ENCODE data around the gene BEND4. TPM values are rescaled to one million over a fixed set of nuclear protein-coding genes. Genes with fewer than 3 reads are reported as not detected.

BEND4 gene
- total and polyA plus RNA-seq, 12 donors = under 0.01 to 1.6 (median 0.06) TPM; not detected in 4

DNA sequence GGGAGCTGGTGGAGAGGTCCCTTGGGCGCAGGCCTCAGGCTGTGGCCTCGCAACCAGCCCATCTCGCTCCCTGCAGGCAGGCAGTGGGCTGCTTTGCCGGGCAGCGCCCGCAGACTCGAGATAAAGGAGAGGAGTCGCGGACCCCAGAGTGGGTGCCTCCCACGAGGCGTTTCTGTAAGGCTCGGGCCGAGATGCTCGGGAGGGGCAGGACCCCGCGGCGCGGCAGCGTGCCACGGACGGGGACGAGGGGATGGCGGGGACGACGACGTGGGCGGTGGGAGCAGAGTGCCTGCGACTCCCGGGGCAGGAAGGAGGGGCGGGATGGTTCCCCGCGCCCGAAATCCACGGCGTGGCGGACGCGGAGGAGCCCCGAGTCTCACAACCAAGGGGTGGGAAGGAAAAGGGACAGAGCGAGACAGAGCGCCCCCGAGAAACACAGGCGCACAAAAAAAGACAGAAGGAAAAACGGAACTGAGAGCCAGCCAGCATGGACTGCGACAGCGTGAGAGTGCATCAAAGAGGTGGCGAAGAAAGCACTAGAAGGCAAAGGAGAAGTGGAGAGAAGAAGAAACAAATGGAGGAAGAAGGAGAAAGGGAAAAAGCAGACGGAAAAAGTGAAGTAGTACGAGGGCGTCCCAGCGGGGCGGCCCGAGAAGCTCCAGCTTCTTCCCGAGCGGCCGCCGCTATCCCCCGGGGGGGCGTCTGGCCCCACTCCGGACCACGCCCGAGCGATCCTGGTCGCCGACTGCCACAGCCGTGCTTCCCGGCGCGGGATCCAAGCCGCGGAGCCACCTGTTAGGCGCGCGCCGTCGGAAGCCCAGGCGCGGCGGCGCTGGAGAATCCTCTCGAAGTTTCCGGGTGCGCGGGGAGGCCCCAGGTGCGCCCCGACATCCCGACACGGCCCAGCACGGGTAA, 1.5 kb downstream of the BEND4 start:
- H3K4me3 ChIP-seq = peak overlapping the region in 2 of 4 donors; percentile 9 to 55
- intact Hi-C loops (cut with DNase I) = no loop called here
- WGBS, 4 donors = 8 to 12% (median 10%) methylated on average over 44 to 89 of the region's 89 CpGs
- no peak overlapping the region for H3K27ac ChIP-seq
- H3K36me3 ChIP-seq (replicated peaks in 1 of 2) = no peaks in the 10 kb centered on the region
- peaks cover 10 to 22% of the 10 kb centered on the region in 2 donors for H3K4me1 ChIP-seq (replicated peaks in 1 of 2)
- no peak for DNase-seq
- H3K27me3 ChIP-seq = peaks cover 55% of the 10 kb centered on the region
- H3K9me3 ChIP-seq (replicated peaks in 1 of 3) = no peaks in the 10 kb centered on the region
- no peak for TF ChIP-seq POLR2A (IDR thresholded peaks at IDR 0.05)
- TF ChIP-seq, protein P1, sequence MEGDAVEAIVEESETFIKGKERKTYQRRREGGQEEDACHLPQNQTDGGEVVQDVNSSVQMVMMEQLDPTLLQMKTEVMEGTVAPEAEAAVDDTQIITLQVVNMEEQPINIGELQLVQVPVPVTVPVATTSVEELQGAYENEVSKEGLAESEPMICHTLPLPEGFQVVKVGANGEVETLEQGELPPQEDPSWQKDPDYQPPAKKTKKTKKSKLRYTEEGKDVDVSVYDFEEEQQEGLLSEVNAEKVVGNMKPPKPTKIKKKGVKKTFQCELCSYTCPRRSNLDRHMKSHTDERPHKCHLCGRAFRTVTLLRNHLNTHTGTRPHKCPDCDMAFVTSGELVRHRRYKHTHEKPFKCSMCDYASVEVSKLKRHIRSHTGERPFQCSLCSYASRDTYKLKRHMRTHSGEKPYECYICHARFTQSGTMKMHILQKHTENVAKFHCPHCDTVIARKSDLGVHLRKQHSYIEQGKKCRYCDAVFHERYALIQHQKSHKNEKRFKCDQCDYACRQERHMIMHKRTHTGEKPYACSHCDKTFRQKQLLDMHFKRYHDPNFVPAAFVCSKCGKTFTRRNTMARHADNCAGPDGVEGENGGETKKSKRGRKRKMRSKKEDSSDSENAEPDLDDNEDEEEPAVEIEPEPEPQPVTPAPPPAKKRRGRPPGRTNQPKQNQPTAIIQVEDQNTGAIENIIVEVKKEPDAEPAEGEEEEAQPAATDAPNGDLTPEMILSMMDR (IDR thresholded peaks at IDR 0.05) = no peak

DNA sequence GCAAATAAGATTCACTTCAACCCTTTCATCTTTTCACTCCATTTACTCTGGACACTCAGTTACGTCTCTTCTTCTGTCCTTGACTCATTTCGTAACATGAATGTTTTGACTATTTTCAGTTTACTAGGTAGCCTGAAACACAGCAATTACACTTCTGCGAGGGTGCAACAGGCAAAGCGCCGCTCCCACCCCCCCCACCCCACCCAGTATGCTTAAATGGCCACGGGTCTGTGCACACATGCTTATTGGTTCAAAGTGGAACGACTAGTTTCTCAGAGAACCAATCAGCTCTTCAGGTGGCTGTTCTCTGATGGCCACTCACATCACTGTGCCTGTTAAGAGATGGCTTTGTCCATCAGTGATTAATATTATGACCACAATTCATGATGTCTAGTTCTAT, 3.5 kb downstream of the BEND4 start:
- WGBS, 4 donors = 54 to 66% (median 60%) methylated on average over 7 of the region's 7 CpGs
- DNase-seq = no peak
- H3K27me3 ChIP-seq = peaks cover 50% of the 10 kb centered on the region

DNA sequence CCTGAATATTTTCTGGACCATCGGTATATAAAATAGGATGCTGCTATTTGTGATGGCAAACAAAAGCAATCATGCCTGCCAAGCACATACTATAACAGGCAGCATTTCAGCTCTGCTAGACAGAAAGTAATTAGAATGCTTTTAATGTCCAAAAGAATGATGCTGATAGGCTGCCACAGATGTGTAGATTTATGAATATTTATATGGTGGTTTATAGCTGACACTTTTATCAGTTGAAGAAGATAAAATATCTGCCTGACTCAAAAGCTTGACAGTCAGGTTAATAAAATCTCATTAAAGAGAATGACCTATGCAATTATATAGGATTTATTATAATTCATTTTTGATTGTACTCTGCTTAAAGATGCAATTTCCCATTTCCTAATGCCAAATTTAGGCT, 4.0 kb downstream of the BEND4 start:
- Histone ChIP-seq H3K4me3 (no peak overlapping the region), H3K4me1 (replicated peaks in 1 of 2) (peaks cover 10 to 22% of the 10 kb centered on the region in 2 donors), H3K36me3 (replicated peaks in 1 of 2) (no peaks in the 10 kb centered on the region), H3K27ac (no peak overlapping the region), H3K27me3 (peaks cover 49% of the 10 kb centered on the region), H3K9me3 (replicated peaks in 1 of 3) (no peaks in the 10 kb centered on the region)
- intact Hi-C loops (cut with DNase I) = no loop called here
- 60 to 81% (median 71%) methylated on average over 1 of the region's 1 CpG for WGBS, 4 donors
- no peak for DNase-seq
- TF ChIP-seq POLR2A (IDR thresholded peaks at IDR 0.05) = no peak
- TF ChIP-seq, protein P1 (IDR thresholded peaks at IDR 0.05) = no peak

More for the DNA sequence above, 3.5 kb downstream of the BEND4 start:
- Histone ChIP-seq H3K9me3 (replicated peaks in 1 of 3) (no peaks in the 10 kb centered on the region), H3K27ac (no peak overlapping the region), H3K4me3 (no peak overlapping the region), H3K36me3 (replicated peaks in 1 of 2) (no peaks in the 10 kb centered on the region), H3K4me1 (replicated peaks in 1 of 2) (peaks cover 10 to 22% of the 10 kb centered on the region in 2 donors)
- TF ChIP-seq, protein P1 (IDR thresholded peaks at IDR 0.05) = no peak
- TF ChIP-seq POLR2A (IDR thresholded peaks at IDR 0.05) = no peak
- intact Hi-C loops (cut with DNase I) = no loop called here

GRCh38 chr4:42144028-42144427, 8.4 kb downstream of the BEND4 start:
- no peaks in the 10 kb centered on the region for H3K36me3 ChIP-seq (replicated peaks in 1 of 2)
- no peaks in the 10 kb centered on the region for H3K4me1 ChIP-seq (replicated peaks in 1 of 2)
- DNase-seq = no peak
- no peak for TF ChIP-seq POLR2A (IDR thresholded peaks at IDR 0.05)
- TF ChIP-seq, protein P1 (IDR thresholded peaks at IDR 0.05) = no peak
- no peaks in the 10 kb centered on the region for H3K9me3 ChIP-seq (replicated peaks in 1 of 3)
- WGBS, 4 donors = 64 to 68% (median 65%) methylated on average over 7 of the region's 7 CpGs
- peaks cover 9% of the 10 kb centered on the region for H3K27me3 ChIP-seq
- intact Hi-C loops (cut with DNase I) = no loop called here
- no peak overlapping the region for H3K27ac ChIP-seq
- H3K4me3 ChIP-seq = no peak overlapping the region
